Measurements from ENCODE around the gene TMEM266.

Gene TMEM266

GRCh38 chr15:76235186-76235826 lies 175.5 kb downstream of the TMEM266 start:
- Histone ChIP-seq H3K9ac (ENCODE audit: low read length) (no peak overlapping the region), H3F3A (ENCODE audit: insufficient read depth) (0 out of 2 replicates have a peak, but pooled peaks cover 3% of the 10 kb centered on the region), H3K9me3 (ENCODE audit: insufficient read depth, low read length) (no peaks in the 10 kb centered on the region), H3K4me2 (ENCODE audit: low read depth, low read length, poor library complexity, severe bottlenecking) (no peak overlapping the region), H3K27ac (ENCODE audit: low read depth, low read length) (no peak overlapping the region), H3K4me3 (ENCODE audit: insufficient read depth, low read length, poor library complexity, severe bottlenecking) (no peak overlapping the region), H3K9me2 (replicated peaks; ENCODE audit: insufficient read depth, low read length) (no peaks in the 10 kb centered on the region), H3K36me3 (ENCODE audit: low read length) (no peaks in the 10 kb centered on the region), H3K27me3 (ENCODE audit: low read length) (no peaks in the 10 kb centered on the region), H3K79me2 (ENCODE audit: insufficient read depth, low read length) (no peaks in the 10 kb centered on the region), H4K20me1 (ENCODE audit: low read depth, low read length) (no peaks in the 10 kb centered on the region), H2AFZ (ENCODE audit: low read depth, low read length, severe bottlenecking) (no peak overlapping the region)
- TF ChIP-seq CTCF (IDR thresholded peaks at IDR 0.05; ENCODE audit: insufficient read depth, low read length, poor library complexity, severe bottlenecking) (peak; percentile 47), EZH2phosphoT487 (conservative IDR thresholded peaks at IDR 0.05; ENCODE audit: low read length) (no peak)

- H3F3A ChIP-seq (ENCODE audit: insufficient read depth): 0 out of 2 replicates have a peak, but pooled peaks cover 3% of the 10 kb centered on the region
- H3K9ac ChIP-seq (ENCODE audit: low read length): no peak overlapping the region
- H3K79me2 ChIP-seq (ENCODE audit: insufficient read depth, low read length): no peaks in the 10 kb centered on the region
- H3K36me3 ChIP-seq (ENCODE audit: low read length): no peaks in the 10 kb centered on the region
- no peak for TF ChIP-seq EZH2phosphoT487 (conservative IDR thresholded peaks at IDR 0.05; ENCODE audit: low read length)
- TF ChIP-seq CTCF (IDR thresholded peaks at IDR 0.05; ENCODE audit: insufficient read depth, low read length, poor library complexity, severe bottlenecking): no peak
- H3K9me3 ChIP-seq (ENCODE audit: insufficient read depth, low read length): no peaks in the 10 kb centered on the region
- H3K4me2 ChIP-seq (ENCODE audit: low read depth, low read length, poor library complexity, severe bottlenecking): no peak overlapping the region
- H3K9me2 ChIP-seq (replicated peaks; ENCODE audit: insufficient read depth, low read length): no peaks in the 10 kb centered on the region
- H3K4me3 ChIP-seq (ENCODE audit: insufficient read depth, low read length, poor library complexity, severe bottlenecking): no peak overlapping the region
- no peaks in the 10 kb centered on the region for H3K27me3 ChIP-seq (ENCODE audit: low read length)
- no peak overlapping the region for H2AFZ ChIP-seq (ENCODE audit: low read depth, low read length, severe bottlenecking)
- H4K20me1 ChIP-seq (ENCODE audit: low read depth, low read length): no peaks in the 10 kb centered on the region
- H3K27ac ChIP-seq (ENCODE audit: low read depth, low read length): no peak overlapping the region
Observed at GRCh38 chr15:76236350-76236749, 176.6 kb downstream of the TMEM266 start.

GRCh38 chr15:76239786-76240185 lies 180.0 kb downstream of the TMEM266 start:
- Histone ChIP-seq H3F3A (ENCODE audit: insufficient read depth) (0 out of 2 replicates have a peak, but pooled peaks cover 3% of the 10 kb centered on the region), H3K27me3 (ENCODE audit: low read length) (no peaks in the 10 kb centered on the region), H4K20me1 (ENCODE audit: low read depth, low read length) (no peaks in the 10 kb centered on the region), H3K4me3 (ENCODE audit: insufficient read depth, low read length, poor library complexity, severe bottlenecking) (no peak overlapping the region), H3K27ac (ENCODE audit: low read depth, low read length) (no peak overlapping the region), H3K9ac (ENCODE audit: low read length) (no peak overlapping the region), H3K9me2 (replicated peaks; ENCODE audit: insufficient read depth, low read length) (no peaks in the 10 kb centered on the region), H2AFZ (ENCODE audit: low read depth, low read length, severe bottlenecking) (no peak overlapping the region), H3K9me3 (ENCODE audit: insufficient read depth, low read length) (no peaks in the 10 kb centered on the region), H3K4me2 (ENCODE audit: low read depth, low read length, poor library complexity, severe bottlenecking) (no peak overlapping the region), H3K36me3 (ENCODE audit: low read length) (no peaks in the 10 kb centered on the region), H3K79me2 (ENCODE audit: insufficient read depth, low read length) (no peaks in the 10 kb centered on the region)
- no peak for TF ChIP-seq CTCF (IDR thresholded peaks at IDR 0.05; ENCODE audit: insufficient read depth, low read length, poor library complexity, severe bottlenecking)
- TF ChIP-seq EZH2phosphoT487 (conservative IDR thresholded peaks at IDR 0.05; ENCODE audit: low read length): no peak
